HG02610 (cell line): Measurements from ENCODE around the gene MYADML2.
A peak's percentile ranks its signal among the peaks of the same experiment; 100 is the strongest.

Experiments
- ATAC-seq: cut with Tn5 transposase; IDR thresholded peaks from one replicate; pipeline ENCODE4 v1.9.1; 2021; ENCODE audit warnings: mild to moderate bottlenecking, moderate library complexity; ENCODE audit not compliant: unreplicated experiment

The MYADML2 gene

DNA sequence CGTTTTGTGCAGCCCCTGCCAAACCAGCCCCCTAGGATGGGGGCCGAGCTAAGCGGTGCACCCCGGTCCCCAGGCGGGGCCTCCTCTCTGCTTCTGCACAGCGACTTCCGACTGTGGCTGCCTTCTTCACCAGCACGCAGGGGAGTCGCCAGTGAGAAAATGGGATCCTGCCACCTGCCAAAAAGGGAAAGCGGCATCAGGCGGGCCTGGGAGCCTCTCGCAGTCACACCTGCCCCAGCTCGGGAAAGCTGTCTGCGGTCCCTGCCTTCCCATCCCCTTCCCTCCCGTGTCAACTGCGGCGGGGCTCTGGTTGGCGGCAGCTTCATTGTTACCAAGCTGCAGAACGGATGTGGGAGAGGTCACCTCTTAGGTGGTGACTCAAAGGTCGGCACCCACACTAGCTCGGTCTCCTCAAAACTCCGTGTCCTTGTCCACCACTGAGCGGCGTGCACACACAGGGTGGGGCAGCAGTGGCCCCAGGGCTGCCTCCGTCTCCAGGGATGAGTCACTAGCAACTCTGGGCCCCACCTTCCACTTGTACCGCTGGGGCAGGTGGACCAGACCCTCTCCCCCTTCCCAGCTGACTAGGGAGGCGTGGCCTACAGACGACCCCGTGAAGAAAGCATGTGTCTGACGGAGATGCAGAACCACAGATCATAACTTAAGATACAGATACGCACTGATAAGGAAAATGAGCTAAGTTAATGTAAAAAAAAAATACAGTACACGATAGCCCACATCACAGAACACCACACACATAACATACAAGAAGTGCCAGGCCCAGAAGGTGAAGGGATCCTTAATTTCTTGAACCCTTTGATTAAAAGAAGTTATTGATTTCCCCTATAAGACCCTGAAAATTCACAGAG lies 34.4 kb downstream of the MYADML2 start:
- ATAC-seq: no peak

GRCh38 chr17:81911969-81912368 lies 35.1 kb downstream of the MYADML2 start:
- ATAC-seq: no peak

GRCh38 chr17:81911277-81911961 lies 35.6 kb downstream of the MYADML2 start, which contains the start of gene PCYT2:
Gene PCYT2, minus strand, starts transcription at chr17:81911399. Its CDS starts 44 bp downstream, at chr17:81911355.
- peak; percentile 68 for ATAC-seq

- peak; percentile 33 for ATAC-seq
Measured at GRCh38 chr17:81910840-81911276, 36.2 kb downstream of the MYADML2 start.

DNA sequence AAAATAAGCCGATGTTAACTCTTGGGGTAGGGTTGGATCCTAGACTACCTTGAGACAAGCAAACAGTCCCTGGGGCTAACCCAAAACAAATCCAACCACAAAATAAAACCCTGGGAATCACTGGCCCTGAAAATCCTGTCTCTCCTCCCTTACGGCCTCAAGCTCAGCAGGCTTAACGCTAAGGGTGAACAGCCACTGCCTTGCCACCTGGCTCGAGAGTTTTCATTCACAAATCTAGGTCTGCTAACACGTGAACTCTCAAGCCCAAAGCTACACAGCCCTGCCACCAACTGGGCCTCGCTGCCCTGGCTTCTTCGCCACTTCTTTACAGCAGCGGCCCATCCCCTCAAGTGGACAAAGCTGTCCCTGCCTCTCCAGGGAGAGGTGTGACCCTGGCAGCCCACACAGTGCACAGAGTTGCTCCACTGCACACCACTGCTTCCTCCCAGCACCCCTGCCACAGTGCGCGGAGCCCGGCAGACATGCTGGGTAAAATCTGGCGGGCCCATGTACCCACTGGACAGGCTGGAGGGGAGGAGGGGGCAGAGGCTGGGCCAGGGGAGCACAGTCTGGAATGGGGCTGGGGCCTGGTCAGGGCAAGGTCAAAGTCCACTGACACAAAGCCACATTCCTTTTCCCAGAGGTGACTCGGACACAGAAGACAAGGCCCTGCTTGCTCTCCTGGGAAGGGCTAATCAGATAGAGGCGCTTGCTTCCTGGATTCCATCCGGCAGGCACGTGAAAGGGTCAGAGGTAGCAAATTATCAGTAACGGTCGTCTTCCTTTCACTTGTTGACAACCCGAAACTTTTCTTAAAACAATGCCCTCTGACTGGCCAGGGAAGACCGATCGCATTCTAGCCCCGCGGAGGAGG lies 36.8 kb downstream of the MYADML2 start:
- no peak for ATAC-seq

DNA sequence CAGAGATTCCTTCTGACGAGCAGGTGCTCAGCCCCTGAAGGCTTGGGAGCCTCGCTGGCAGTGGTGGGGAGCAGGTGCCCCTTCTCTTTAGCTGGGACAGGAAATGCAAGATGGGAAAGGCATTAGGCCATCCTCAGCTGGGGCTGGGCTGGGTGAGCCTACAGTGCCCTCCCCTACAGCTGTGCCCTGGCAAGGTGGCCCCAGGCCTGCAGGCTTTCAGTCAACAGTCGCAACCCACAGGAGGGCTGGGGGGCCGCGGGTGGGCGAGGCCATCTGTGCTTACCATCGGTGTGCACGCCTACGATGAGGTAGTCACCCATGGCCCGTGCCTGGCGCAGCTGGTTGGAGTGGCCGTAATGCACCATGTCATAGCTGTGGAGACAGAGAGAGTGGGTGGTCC lies 37.8 kb downstream of the MYADML2 start:
- no peak for ATAC-seq

DNA sequence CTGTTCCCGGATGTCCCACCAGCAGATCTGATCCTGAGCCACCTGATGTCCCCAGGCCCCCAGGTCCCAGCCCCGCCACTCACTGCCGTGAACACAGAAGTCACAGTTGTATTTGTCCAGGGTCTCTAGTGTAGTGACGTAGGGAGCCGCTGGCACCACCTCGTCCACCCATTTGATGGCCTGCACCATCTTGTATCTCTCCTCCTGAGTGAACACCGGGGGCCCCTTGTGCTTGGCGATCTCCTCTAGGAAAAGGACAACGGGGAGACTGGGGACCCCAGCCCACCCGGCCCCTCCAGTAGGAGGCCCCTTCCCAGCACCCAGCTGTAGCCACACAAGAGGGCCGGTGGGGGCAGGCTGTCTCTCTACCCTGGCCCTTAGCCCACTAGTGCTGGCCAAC lies 38.2 kb downstream of the MYADML2 start:
- ATAC-seq: no peak

DNA sequence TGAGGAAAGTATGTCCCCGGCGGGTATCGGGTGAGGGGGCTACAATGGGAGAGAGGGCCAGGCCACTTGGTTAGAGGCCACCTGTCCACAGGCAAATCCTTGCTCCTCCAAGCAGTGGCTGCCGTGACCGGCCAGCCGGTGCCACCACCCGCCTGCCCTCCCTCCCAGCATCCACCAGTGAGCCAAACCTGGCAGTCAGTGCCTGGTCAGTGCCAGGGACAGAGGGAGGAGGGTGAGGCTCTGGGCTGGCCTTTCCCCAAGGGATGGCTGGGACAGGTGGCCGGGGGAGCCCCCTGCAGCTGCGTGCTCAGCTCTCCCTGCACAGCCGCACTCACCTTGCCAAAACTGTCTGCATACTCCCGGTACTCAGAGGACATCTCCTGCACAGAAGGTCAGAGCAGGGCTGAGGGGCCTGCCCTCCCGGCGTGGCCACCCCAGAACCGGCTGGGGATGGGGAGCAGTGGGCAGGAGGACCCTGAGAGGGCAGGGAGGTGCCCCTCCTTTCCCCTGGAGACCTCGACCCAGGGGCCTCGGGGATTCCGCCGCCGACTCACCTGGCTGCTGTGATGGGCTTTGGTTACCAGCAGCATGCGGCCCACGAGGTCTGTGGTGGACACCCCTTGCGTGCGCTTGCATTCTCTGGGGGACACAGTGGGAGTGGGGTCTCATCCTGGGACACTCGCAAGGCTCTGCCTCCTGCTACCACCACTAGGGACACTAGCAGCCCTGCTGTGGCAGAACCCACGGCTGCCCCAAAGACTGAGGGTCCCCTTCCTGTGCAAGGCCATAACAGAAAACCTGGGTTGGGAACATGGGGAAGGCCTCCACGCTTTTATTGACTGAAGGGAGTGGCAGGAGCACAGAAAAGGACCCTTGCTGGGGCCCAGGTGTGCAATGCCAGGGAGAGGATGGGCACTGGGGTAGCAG lies 39.6 kb downstream of the MYADML2 start:
- no peak for ATAC-seq

DNA sequence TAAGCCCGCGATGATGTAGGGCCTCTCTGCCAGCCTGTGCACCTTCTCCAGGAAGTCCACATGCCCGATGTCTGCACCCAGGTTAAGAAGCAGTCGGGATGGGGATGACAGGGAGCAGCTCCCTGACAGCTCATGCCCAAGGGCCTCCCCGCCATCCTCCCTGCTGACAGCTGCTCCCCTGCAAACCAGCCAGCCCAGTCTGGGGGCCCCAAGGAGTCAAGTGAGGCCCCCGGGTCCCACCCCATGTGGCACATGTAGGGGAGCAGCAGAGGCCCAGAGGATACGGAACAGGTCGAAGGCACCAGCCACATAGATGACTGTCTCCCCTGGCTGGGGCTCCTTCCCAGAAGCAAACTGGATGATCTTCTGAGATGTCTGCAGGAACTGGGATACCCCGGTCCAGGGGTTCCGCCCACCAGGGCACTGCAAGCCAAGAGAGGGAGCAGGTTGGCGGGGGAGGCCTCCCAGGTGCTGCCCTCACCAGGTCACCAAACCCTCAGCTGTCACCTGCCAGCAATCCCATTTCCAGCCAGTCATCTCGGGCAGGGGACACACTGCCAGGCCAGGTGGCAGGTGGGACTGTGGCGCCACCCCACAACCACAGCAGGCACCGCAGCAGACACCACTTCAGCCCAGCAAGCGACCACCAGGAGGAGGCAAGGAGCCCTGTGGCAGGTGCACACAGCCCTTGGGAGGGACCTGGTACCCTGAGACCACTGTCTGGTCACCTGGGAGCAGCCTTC lies 40.4 kb downstream of the MYADML2 start:
- ATAC-seq: no peak

- no peak for ATAC-seq
Measured at GRCh38 chr17:81905993-81906392, 41.0 kb downstream of the MYADML2 start.

GRCh38 chr17:81905424-81905875 lies 41.6 kb downstream of the MYADML2 start:
- ATAC-seq: no peak

- ATAC-seq: no peak
Measured at GRCh38 chr17:81904600-81905423, 42.2 kb downstream of the MYADML2 start.

- ATAC-seq: no peak
Measured at GRCh38 chr17:81903896-81904599, 43.0 kb downstream of the MYADML2 start.

GRCh38 chr17:81903415-81903831 lies 43.6 kb downstream of the MYADML2 start:
- ATAC-seq: no peak

DNA sequence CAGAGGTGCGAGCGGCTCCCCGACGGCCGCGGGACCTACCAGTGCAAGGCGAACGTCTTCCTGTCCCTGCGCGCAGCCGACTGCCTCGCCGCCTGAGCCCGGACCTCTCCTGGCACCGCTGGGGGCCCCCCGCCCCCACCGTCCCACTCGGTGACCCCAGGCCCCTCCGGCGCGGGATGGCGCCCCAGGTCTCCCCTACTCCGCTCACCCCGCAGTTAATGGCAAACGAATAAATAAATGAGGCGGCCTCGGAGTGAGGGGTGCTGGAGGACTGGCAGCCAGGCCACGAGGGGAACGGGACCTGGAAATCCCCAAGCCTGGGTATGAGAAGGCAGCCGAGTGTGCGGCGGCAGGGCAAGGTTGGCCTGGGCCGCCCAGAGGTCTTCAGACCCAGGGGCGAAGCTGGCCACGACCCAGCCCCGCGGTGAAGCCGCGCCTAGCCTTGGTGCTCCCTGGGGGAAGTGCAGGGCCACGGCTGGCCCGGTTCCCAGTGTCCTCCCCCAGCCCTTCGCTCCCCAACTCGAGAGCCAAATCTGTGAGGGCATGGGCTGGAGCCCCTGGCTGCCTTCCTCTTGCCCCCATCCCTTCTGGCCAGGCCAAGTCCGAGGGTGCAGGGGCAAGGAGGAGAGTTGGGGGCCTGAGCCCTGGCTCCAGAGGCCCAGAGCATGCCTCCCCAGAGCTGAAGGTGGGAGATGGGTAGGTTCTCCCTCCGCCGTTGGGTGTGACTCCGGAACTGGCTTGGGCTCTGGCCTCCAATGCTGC lies 44.2 kb downstream of the MYADML2 start:
- ATAC-seq: no peak

- no peak for ATAC-seq
Measured at GRCh38 chr17:81902023-81902652, 44.9 kb downstream of the MYADML2 start, which contains the start of gene NPB. Gene NPB, plus strand, starts transcription at chr17:81902238. Its CDS starts 40 bp downstream, at chr17:81902278.
